ENCODE data around the gene PTPRN2.
"Not testable (repeated sequence)": the region's sequence is repeated elsewhere in the genome, so short reads cannot be mapped to it uniquely, and the experiment has no call there.

PTPRN2 gene

DNA sequence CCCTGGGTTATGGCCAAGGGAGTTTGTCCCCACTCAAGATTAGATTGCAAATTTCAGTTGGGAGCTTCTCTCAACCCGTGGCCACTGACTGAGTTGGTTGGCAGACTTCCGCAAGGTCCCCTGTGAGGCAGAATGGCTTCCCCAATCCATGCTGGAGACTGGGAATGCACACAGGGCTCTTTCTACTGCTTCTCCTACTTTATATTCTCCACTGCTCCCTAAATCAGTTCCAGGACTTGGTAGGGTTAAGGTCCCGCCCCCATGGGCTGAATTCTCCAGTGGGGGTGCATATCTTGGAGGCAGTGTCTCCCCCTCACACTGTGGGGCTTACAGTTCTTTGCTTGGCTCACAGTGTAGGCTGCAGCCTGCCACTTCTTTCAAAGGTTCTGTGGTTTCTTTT is 404.2 kb downstream of the PTPRN2 start:
- no peak overlapping the region for H3K4me3 Mint-ChIP-seq

DNA sequence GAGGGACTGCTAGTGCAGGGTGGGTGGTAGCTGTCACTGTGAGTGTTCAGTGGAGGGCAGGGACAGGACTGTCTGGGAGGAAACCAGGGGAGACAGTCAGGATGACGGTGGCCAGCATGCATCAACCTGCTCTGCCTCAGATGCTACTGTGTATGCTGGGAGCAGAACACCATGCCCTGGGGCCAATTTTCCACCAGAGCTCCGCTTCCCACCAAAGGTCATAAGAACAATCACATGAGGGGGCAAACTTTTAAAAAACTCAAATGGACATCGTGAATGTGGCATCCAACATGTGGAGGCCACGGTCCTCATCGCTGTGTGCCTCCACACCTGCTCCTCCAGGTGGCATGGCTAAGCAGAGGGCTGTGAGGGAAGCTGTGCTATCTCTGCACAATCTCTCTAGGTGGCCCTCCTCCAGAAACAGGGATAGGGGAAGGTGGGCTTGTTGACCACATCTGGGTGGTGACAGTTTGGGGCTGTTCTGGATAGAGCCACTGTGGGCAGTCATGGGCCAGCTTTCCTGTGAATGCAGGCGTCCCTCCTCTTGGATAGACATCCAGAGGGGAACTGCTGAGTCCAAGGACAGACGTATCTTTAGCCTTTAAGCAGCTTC is 411.0 kb downstream of the PTPRN2 start:
- Mint-ChIP-seq H3K9me3 (peaks cover 20% of the 10 kb centered on the region), H3K4me1 (ENCODE audit: low read depth) (no peaks in the 10 kb centered on the region), H3K27me3 (no peaks in the 10 kb centered on the region), H3K36me3 (ENCODE audit: low read depth) (no peaks in the 10 kb centered on the region), H3K4me3 (no peak overlapping the region), H3K27ac (no peak overlapping the region)

More for the DNA sequence above, 404.2 kb downstream of the PTPRN2 start:
- Mint-ChIP-seq H3K36me3 (ENCODE audit: low read depth) (no peaks in the 10 kb centered on the region), H3K4me1 (ENCODE audit: low read depth) (no peaks in the 10 kb centered on the region), H3K27me3 (peaks cover 9% of the 10 kb centered on the region), H3K27ac (no peak overlapping the region), H3K9me3 (peaks cover 10% of the 10 kb centered on the region)

DNA sequence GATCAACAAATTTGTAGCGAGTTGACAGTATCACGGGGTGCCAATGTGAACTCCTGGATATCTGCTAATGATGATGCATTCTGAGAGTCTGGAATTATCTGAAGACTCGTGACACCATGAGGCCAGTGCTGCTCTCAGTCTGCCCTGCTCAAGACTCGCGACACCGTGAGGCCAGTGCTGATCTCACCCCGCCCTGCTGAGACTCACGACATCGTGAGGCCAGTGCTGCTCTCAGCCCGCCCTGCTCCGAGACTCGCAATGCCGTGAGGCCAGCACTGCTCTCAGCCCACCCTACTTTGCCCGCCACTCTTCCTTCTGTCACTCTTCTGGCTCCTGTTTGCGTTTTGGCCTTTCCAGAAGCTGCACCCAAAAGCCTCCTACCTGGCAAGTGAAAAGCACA is 411.8 kb downstream of the PTPRN2 start:
- Mint-ChIP-seq H3K27me3 (no peaks in the 10 kb centered on the region), H3K4me1 (ENCODE audit: low read depth) (no peaks in the 10 kb centered on the region), H3K4me3 (no peak overlapping the region)

GRCh38 chr7:158174947-158175346 is 412.7 kb downstream of the PTPRN2 start:
- Mint-ChIP-seq H3K4me3 (no peak overlapping the region), H3K36me3 (ENCODE audit: low read depth) (no peaks in the 10 kb centered on the region), H3K4me1 (ENCODE audit: low read depth) (no peaks in the 10 kb centered on the region), H3K27ac (no peak overlapping the region), H3K27me3 (no peaks in the 10 kb centered on the region), H3K9me3 (peaks cover 20% of the 10 kb centered on the region)

More for the DNA sequence above, 411.8 kb downstream of the PTPRN2 start:
- Mint-ChIP-seq H3K36me3 (ENCODE audit: low read depth) (no peaks in the 10 kb centered on the region), H3K9me3 (peaks cover 20% of the 10 kb centered on the region), H3K27ac (no peak overlapping the region)

DNA sequence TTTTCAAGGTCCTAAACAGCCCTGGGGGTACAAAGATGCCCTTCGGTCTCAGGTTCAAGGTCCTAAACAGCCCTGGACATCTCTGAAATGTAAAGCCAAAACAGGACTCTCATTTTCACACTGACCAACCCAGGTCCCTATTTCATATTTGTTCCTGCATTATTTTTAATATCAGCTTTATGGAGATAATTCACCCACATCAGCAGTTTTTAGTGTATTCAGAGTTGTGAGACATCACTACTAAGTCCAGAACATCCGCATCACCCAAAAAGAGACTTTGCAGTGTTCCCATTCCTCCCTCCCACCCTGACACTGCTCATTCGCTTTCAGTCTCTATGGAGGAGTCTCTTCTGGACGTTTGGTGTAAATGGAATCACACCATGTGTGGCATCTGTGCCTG is 420.2 kb downstream of the PTPRN2 start:
- Mint-ChIP-seq H3K27ac (no peak overlapping the region), H3K4me1 (ENCODE audit: low read depth) (no peaks in the 10 kb centered on the region), H3K9me3 (peaks cover 16% of the 10 kb centered on the region), H3K4me3 (no peak overlapping the region), H3K27me3 (no peaks in the 10 kb centered on the region), H3K36me3 (ENCODE audit: low read depth) (no peaks in the 10 kb centered on the region)

DNA sequence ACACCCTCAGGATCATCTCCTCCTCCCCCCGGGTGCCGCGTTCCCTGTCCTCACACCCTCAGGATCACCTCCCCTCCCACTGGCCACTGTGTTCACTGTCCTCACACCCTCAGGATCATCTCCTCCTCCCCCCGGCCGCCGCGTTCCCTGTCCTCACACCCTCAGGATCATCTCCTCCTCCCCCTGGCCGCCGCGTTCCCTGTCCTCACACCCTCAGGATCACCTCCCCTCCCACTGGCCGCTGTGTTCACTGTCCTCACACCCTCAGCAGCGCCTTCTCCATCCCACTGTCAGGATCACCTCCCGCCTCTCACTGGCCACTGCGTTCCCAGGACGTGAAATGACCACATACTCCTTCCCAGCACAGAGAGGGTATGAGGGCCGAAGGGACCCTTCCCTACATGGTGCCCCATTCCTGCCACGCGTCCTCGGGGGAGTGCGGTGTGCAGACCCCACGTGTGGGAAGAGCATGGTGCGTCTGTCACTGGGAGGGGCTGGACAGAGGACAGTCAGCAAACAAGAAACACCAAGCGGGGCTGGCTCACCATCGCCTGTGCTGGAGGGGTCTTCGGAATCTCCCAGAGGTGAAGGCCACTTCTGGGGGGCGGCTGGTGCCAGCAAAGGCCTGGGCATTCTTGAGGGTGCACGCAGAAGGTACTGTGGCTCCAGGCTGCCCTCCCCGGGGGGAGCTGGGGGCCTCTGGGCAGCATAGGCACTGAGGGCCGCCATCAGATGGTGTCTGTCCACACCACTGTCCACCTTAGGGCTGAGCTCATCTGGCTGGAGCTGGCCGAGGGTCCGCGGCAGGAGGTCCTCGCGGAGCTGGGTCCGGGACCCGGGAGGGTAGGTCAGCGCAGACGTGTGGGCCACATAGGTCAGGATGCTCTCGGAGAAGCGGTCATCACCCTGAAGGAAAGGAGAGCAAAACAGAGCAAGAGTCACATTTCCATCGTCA is 421.0 kb downstream of the PTPRN2 start:
- H3K9me3 Mint-ChIP-seq, result peaks cover 11% of the 10 kb centered on the region
- H3K27ac Mint-ChIP-seq, result no peak overlapping the region

DNA sequence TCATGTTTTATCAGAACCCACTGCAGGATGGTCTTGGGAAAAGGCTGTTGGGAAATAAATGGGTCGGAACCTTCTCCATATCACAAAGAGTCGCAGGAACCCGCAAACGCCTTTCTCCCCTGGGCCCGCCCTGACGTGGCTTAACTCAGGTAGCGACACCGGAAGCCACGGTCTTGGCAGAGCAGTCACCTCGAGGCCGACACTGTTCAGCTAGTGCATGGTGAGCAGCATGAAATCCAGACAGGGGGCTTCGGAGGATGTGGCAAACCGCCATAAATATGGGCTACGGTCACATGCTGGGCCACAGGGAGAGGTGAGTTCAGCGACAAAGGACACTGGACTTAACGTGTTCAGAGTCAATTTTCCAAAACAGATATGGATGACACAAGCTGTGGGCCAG is 421.9 kb downstream of the PTPRN2 start:
- Mint-ChIP-seq H3K4me1 (ENCODE audit: low read depth) (no peaks in the 10 kb centered on the region), H3K27me3 (no peaks in the 10 kb centered on the region), H3K27ac (no peak overlapping the region), H3K36me3 (ENCODE audit: low read depth) (no peaks in the 10 kb centered on the region), H3K4me3 (no peak overlapping the region), H3K9me3 (peaks cover 11% of the 10 kb centered on the region)

More for the DNA sequence above, 421.0 kb downstream of the PTPRN2 start:
- no peaks in the 10 kb centered on the region for H3K27me3 Mint-ChIP-seq
- no peak overlapping the region for H3K4me3 Mint-ChIP-seq
- no peaks in the 10 kb centered on the region for H3K36me3 Mint-ChIP-seq (ENCODE audit: low read depth)
- no peaks in the 10 kb centered on the region for H3K4me1 Mint-ChIP-seq (ENCODE audit: low read depth)

DNA sequence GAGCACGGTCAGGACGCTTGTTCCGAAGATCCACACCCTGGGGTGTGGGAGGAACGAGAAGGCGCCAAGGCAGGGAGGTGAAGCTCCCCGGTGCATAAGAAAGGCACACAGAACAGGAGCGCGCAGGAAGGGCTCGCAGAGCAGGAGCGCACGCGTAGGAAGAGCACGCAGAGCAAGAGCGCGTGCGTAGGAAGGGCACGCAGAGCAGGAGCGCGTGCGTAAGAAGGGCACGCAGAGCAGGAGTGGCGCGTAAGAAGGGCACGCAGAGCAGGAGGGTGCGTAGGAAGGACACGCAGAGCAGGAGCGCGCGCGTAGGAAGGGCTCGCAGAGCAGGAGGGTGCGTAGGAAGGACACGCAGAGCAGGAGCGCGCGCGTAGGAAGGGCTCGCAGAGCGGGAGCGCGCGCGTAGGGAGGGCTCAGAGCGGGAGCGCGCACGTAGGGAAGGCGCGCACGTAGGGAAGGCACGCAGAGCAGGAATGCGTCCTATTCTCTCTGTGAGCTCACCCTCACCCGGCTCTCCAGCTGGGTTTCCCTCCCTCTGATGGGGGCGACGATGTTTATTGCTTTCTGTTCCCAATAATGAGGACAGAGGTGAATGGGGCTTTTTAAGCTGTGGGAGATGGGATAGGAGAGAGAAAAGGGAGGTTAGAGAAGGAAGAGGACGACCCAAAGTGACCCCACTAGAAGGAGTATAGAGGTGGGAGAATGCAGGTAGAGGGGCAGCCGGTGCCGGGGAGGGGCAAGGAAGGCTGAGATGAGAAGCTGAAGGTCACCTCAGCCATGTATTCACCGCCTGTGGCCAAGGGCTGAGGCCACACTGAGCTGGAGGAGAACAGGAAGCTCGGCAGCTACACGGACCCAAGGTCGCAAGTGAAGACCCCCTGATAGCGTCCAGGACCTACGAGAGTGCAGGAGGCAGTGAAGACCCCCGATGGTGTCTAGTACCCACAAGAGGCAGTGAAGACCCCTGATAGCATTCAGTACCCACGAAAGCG is 423.2 kb downstream of the PTPRN2 start:
- no peak overlapping the region for H3K4me3 Mint-ChIP-seq
- H3K36me3 Mint-ChIP-seq (ENCODE audit: low read depth), result no peaks in the 10 kb centered on the region
- H3K27me3 Mint-ChIP-seq, result no peaks in the 10 kb centered on the region

DNA sequence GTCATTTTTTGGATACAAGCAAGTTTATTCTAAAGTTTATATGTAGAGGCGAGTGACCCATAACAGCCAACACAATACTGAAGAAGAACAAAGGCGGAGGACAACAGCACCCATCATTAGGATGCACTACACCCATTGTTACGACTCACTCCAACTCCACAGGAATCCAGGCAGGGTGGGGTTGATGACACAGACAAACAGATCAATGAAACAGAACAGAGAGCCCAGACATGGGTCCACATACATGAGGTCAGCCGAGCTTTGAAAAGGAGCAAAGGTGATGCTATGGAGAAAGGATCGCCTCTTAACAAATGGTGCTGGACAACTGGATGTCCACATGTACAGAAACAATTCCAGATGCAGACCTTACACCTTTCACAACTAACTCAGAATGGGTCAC is 426.4 kb downstream of the PTPRN2 start:
- Mint-ChIP-seq H3K4me3 (no peak overlapping the region), H3K27ac (no peak overlapping the region), H3K36me3 (ENCODE audit: low read depth) (no peaks in the 10 kb centered on the region), H3K9me3 (peaks cover 11% of the 10 kb centered on the region), H3K4me1 (ENCODE audit: low read depth) (no peaks in the 10 kb centered on the region), H3K27me3 (no peaks in the 10 kb centered on the region)

More for the DNA sequence above, 423.2 kb downstream of the PTPRN2 start:
- Mint-ChIP-seq H3K4me1 (ENCODE audit: low read depth) (no peaks in the 10 kb centered on the region), H3K27ac (no peak overlapping the region), H3K9me3 (peaks cover 11% of the 10 kb centered on the region)

GRCh38 chr7:158160199-158160598 is 427.4 kb downstream of the PTPRN2 start:
- peaks cover 16% of the 10 kb centered on the region for H3K9me3 Mint-ChIP-seq
- no peaks in the 10 kb centered on the region for H3K27me3 Mint-ChIP-seq
- no peak overlapping the region for H3K4me3 Mint-ChIP-seq
- no peaks in the 10 kb centered on the region for H3K4me1 Mint-ChIP-seq (ENCODE audit: low read depth)
- H3K27ac Mint-ChIP-seq, result no peak overlapping the region
- H3K36me3 Mint-ChIP-seq (ENCODE audit: low read depth), result no peaks in the 10 kb centered on the region

DNA sequence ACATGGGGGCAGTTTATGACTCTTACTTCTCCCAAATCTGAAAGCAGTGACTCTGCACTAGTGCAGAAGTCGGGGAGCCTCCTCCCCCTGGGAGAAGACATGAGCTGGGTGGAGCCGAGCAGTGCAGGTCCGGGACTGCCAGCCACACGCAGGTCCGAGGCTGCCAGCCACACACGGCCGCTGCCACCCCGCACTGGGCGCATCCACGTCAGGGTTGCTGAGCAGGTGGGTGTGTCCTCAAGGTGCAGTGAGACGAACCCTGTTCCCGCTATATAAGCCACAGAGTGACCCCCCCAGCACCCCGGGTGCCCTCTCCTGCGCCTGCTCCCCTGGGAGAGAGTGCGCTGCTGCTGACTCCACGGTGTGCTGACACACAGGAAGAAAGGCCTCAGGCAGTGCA is 430.2 kb downstream of the PTPRN2 start:
- no peaks in the 10 kb centered on the region for H3K4me1 Mint-ChIP-seq (ENCODE audit: low read depth)
- H3K36me3 Mint-ChIP-seq (ENCODE audit: low read depth), result no peaks in the 10 kb centered on the region
- H3K9me3 Mint-ChIP-seq, result peaks cover 6% of the 10 kb centered on the region
- no peaks in the 10 kb centered on the region for H3K27me3 Mint-ChIP-seq
- H3K4me3 Mint-ChIP-seq, result no peak overlapping the region
- H3K27ac Mint-ChIP-seq, result no peak overlapping the region

DNA sequence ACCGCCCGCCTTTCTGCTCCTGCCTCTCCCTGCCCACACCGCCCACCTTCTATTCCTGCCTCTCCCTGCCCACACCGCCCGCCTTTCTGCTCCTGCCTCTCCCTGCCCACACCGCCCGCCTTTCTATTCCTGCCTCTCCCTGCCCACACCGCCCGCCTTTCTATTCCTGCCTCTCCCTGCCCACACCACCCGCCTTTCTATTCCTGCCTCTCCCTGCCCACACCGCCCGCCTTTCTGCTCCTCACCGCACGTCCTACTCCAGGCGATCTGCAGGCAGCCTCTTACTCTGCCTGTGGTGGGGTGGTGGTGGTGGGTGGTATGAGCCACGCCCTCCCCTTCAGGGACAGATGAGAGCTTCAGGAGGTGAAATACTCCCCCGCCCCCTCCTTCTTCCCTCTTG is 436.4 kb downstream of the PTPRN2 start:
- H3K4me1 Mint-ChIP-seq (ENCODE audit: low read depth); H3K27ac Mint-ChIP-seq; H3K9me3 Mint-ChIP-seq; H3K27me3 Mint-ChIP-seq; H3K36me3 Mint-ChIP-seq (ENCODE audit: low read depth); H3K4me3 Mint-ChIP-seq: not testable (repeated sequence)

GRCh38 chr7:158150234-158150633 is 437.4 kb downstream of the PTPRN2 start:
- Mint-ChIP-seq H3K4me1 (ENCODE audit: low read depth) (no peaks in the 10 kb centered on the region), H3K27me3 (no peaks in the 10 kb centered on the region), H3K36me3 (ENCODE audit: low read depth) (no peaks in the 10 kb centered on the region), H3K9me3 (peaks cover 5% of the 10 kb centered on the region), H3K4me3 (no peak overlapping the region), H3K27ac (no peak overlapping the region)

- H3K27ac Mint-ChIP-seq; H3K4me3 Mint-ChIP-seq; H3K9me3 Mint-ChIP-seq; H3K36me3 Mint-ChIP-seq (ENCODE audit: low read depth); H3K27me3 Mint-ChIP-seq; H3K4me1 Mint-ChIP-seq (ENCODE audit: low read depth): not testable (repeated sequence)
Observed at GRCh38 chr7:158147431-158147830, 440.2 kb downstream of the PTPRN2 start.

DNA sequence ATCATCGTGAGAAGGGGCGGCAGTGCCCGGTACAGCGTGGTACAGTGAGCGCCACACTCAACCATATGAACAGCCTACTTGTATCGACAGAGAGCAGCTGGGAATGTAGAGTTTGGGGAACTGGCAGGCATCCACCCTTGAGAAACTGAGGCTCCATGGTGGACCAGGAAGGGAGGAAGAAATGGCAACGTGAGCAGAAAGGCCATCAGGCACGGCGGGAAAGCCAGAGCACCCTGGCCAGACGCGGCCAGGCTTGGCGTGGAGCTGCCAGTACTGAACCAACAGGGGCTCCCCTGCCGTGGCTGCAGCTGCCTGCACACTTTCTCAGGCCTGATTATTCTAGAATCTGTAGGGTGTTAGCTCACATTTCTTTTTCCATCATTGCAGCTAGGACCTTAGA is 442.3 kb downstream of the PTPRN2 start:
- H3K27me3 Mint-ChIP-seq, result no peaks in the 10 kb centered on the region
- peaks cover 4% of the 10 kb centered on the region for H3K9me3 Mint-ChIP-seq
- no peaks in the 10 kb centered on the region for H3K36me3 Mint-ChIP-seq (ENCODE audit: low read depth)
- H3K4me3 Mint-ChIP-seq, result no peak overlapping the region
- no peaks in the 10 kb centered on the region for H3K4me1 Mint-ChIP-seq (ENCODE audit: low read depth)
- H3K27ac Mint-ChIP-seq, result no peak overlapping the region
